Stimulated activated naive B cell treated with anti-CD40 and anti-IgM and Interleukin-4, amounts not matched to agents 10 μg/mL and 1 μg/mL and 100 μg/mL, for 72 hours (primary cell): ENCODE data around the gene RHOU.
A peak's percentile ranks its signal among the peaks of the same experiment; 100 is the strongest.

Experiments used
- ATAC-seq, 2 donors: fragments of 150-1000 bp; cut with Tn5 transposase; replicated peaks; 2 replicates each; pipeline ENCODE4 v1.10.0; 2021; ENCODE audit warnings: moderate library complexity in 1 of 2
- DNase-seq: peaks from one replicate; pipeline ENCODE4 v3.0.0; 2021
- H3K27ac Mint-ChIP-seq: one replicate; pipeline ENCODE4 v1.8.0; 2022; ENCODE audit warnings: mild to moderate bottlenecking, mixed read lengths
- H3K27me3 Mint-ChIP-seq, 2 donors: one replicate each; pipeline ENCODE4 v1.8.0; 2022; ENCODE audit warnings: mixed read lengths in 2 of 2
- H3K36me3 Mint-ChIP-seq, 2 donors: one replicate each; pipeline ENCODE4 v1.8.0; 2022; ENCODE audit warnings: mixed read lengths in 2 of 2, mild to moderate bottlenecking in 1 of 2
- H3K4me1 Mint-ChIP-seq, 2 donors: one replicate each; pipeline ENCODE4 v1.8.0; 2022; ENCODE audit warnings: mixed read lengths in 2 of 2, mild to moderate bottlenecking in 1 of 2
- H3K4me3 Mint-ChIP-seq, 2 donors: one replicate each; pipeline ENCODE4 v1.8.0; 2022; ENCODE audit warnings: mild to moderate bottlenecking in 2 of 2, mixed read lengths in 2 of 2, moderate library complexity in 1 of 2
- H3K9me3 Mint-ChIP-seq, 2 donors: one replicate each; pipeline ENCODE4 v1.8.0; 2022; ENCODE audit warnings: mixed read lengths in 2 of 2, mild to moderate bottlenecking in 1 of 2

RHOU gene

GRCh38 chr1:228794810-228795209, 59.5 kb downstream of the RHOU start:
- Mint-ChIP-seq H3K27ac (no peak overlapping the region), H3K9me3 (peaks cover 0 to 8% of the 10 kb centered on the region in 2 donors), H3K27me3 (no peaks in the 10 kb centered on the region), H3K36me3 (no peaks in the 10 kb centered on the region), H3K4me1 (peaks cover 0 to under 1% of the 10 kb centered on the region in 2 donors), H3K4me3 (no peak overlapping the region)
- DNase-seq (no peak), ATAC-seq (peak in 1 of 2 donors; percentile 42)

- Mint-ChIP-seq H3K27ac (no peak overlapping the region), H3K4me1 (peaks cover 0 to 4% of the 10 kb centered on the region in 2 donors), H3K36me3 (no peaks in the 10 kb centered on the region), H3K9me3 (peaks cover 3 to 10% of the 10 kb centered on the region in 2 donors), H3K27me3 (no peaks in the 10 kb centered on the region), H3K4me3 (no peak overlapping the region)
- DNase-seq (no peak), ATAC-seq (no peak)
Observed at GRCh38 chr1:228795596-228795995, 60.3 kb downstream of the RHOU start.
